ENCODE measurements around the gene RGS8.

GRCh38 chr1:182726912-182727311, 42.5 kb upstream of the RGS8 start:
- TF ChIP-seq, protein P1, sequence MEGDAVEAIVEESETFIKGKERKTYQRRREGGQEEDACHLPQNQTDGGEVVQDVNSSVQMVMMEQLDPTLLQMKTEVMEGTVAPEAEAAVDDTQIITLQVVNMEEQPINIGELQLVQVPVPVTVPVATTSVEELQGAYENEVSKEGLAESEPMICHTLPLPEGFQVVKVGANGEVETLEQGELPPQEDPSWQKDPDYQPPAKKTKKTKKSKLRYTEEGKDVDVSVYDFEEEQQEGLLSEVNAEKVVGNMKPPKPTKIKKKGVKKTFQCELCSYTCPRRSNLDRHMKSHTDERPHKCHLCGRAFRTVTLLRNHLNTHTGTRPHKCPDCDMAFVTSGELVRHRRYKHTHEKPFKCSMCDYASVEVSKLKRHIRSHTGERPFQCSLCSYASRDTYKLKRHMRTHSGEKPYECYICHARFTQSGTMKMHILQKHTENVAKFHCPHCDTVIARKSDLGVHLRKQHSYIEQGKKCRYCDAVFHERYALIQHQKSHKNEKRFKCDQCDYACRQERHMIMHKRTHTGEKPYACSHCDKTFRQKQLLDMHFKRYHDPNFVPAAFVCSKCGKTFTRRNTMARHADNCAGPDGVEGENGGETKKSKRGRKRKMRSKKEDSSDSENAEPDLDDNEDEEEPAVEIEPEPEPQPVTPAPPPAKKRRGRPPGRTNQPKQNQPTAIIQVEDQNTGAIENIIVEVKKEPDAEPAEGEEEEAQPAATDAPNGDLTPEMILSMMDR (IDR thresholded peaks at IDR 0.05) = no peak
- no peak for TF ChIP-seq EP300 (IDR thresholded peaks at IDR 0.05; ENCODE audit: low read depth)
